ENCODE data around the gene ARHGAP42.

GRCh38 chr11:100753571-100753970 is 66.5 kb downstream of the ARHGAP42 start:
- no peak for TF ChIP-seq POLR2A (IDR thresholded peaks at IDR 0.05)
- TF ChIP-seq, protein P1, sequence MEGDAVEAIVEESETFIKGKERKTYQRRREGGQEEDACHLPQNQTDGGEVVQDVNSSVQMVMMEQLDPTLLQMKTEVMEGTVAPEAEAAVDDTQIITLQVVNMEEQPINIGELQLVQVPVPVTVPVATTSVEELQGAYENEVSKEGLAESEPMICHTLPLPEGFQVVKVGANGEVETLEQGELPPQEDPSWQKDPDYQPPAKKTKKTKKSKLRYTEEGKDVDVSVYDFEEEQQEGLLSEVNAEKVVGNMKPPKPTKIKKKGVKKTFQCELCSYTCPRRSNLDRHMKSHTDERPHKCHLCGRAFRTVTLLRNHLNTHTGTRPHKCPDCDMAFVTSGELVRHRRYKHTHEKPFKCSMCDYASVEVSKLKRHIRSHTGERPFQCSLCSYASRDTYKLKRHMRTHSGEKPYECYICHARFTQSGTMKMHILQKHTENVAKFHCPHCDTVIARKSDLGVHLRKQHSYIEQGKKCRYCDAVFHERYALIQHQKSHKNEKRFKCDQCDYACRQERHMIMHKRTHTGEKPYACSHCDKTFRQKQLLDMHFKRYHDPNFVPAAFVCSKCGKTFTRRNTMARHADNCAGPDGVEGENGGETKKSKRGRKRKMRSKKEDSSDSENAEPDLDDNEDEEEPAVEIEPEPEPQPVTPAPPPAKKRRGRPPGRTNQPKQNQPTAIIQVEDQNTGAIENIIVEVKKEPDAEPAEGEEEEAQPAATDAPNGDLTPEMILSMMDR (IDR thresholded peaks at IDR 0.05): no peak

Data from testis (tissue), 2 donors.